Lung (tissue), 12 donors: ENCODE results near the gene CHIA. TPM values are rescaled to one million over a fixed set of nuclear protein-coding genes. Genes with fewer than 3 reads are reported as not detected.

ENCODE experiments used
- ATAC-seq: fragments of 200-7000 bp; cut with Tn5 transposase; one replicate; pipeline ENCODE4 v1.9.1; 2020; ENCODE audit warnings: moderate number of reproducible peaks; ENCODE audit not compliant: insufficient read depth, low FRiP score
- DNase-seq, 3 donors: peaks; one replicate each; pipeline ENCODE4 v3.0.0-alpha.2; 2013 to 2017
- H3K27ac ChIP-seq, 2 donors: one replicate each; pipeline ENCODE4 v1.5.1; 2013; ENCODE audit warnings: mild to moderate bottlenecking in 2 of 2, moderate library complexity in 2 of 2, control low read depth in 1 of 2, inconsistent platforms in 1 of 2, low read depth in 1 of 2, low read length in 1 of 2
- H3K27me3 ChIP-seq, 3 donors: one replicate each; pipeline ENCODE4 v1.5.1; 2013; ENCODE audit warnings: low read length in 2 of 3; ENCODE audit not compliant: control insufficient read depth in 3 of 3, insufficient read depth in 3 of 3
- H3K36me3 ChIP-seq, 4 donors: one replicate each; pipeline ENCODE4 v1.5.1; 2013; ENCODE audit warnings: low read length in 4 of 4, mild to moderate bottlenecking in 1 of 4, moderate library complexity in 1 of 4; ENCODE audit not compliant: control insufficient read depth in 4 of 4, insufficient read depth in 4 of 4
- H3K4me1 ChIP-seq, 5 donors: one replicate each; pipeline ENCODE4 v1.5.1; 2013; ENCODE audit warnings: low read length in 5 of 5, mild to moderate bottlenecking in 2 of 5, moderate library complexity in 1 of 5; ENCODE audit not compliant: control insufficient read depth in 5 of 5, insufficient read depth in 5 of 5
- H3K4me3 ChIP-seq: one replicate; pipeline ENCODE4 v1.5.1; 2013; ENCODE audit warnings: mild to moderate bottlenecking, control low read depth, moderate library complexity
- H3K9ac ChIP-seq, 2 donors: one replicate each; pipeline ENCODE4 v1.5.1; 2013; ENCODE audit warnings: low read length in 2 of 2, control low read depth in 1 of 2; ENCODE audit not compliant: insufficient read depth in 1 of 2
- H3K9me3 ChIP-seq, 4 donors: one replicate each; pipeline ENCODE4 v1.5.1; 2013; ENCODE audit warnings: low read length in 3 of 4, mild to moderate bottlenecking in 1 of 4, moderate library complexity in 1 of 4; ENCODE audit not compliant: control insufficient read depth in 4 of 4, insufficient read depth in 3 of 4
- WGBS, 2 donors: extraction: QIAGEN DNeasy Blood & Tissue Kit; methylation state at CpG; one replicate each; pipeline ENCODE4 v1.1.7; 2013; 5-methylcytosine and 5-hydroxymethylcytosine counted together
- polyA plus RNA-seq, 2 donors: library from polyadenylated mRNA; stranded (reverse); fragments of 200-250 nt; gene quantifications; one replicate each; pipeline ENCODE4 v1.2.1, GENCODE V29; 2013
- total RNA-seq, 2 donors: library from RNA; depleted of rRNA in 1 of 2; stranded (reverse); fragments of >200 nt in 1 of 2; gene quantifications; one replicate each; pipeline ENCODE4 v1.2.1, GENCODE V29; 2014 to 2021
- TF ChIP-seq, protein P1 (sequence below): IDR thresholded peaks from 2 replicates; pipeline ENCODE4 v1.5.1; 2012; ENCODE audit warnings: mild to moderate bottlenecking; ENCODE audit errors: control extremely low read depth, extremely low read depth
- donor health status: control.
- donor health status: control.
- donor health status: Bipolar disorder and iron deficiency.
- donor health status: healthy.
- donor health status: DM: yes; HTN: yes; CAD: no.

CHIA gene
- total and polyA plus RNA-seq, 4 donors, result 0.47 to 11.4 (median 2.4) TPM

DNA sequence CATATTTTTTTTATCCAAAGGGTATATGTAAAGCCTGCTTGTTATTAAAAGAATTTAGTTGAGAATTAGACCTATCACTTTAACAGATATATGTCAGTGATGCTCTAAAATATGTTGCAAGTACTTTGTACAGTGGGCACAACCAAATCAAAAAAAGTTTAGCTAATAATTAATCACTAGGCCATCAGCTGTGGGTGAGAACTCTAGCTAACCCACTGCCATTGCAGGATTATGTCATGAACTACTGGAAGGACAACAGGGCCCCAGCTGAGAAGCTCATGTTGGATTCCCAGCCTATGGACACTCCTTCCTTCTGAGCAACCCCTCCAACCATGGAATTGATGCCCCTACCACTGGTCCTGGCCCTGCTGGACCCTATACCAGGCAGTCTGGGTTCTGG lies 6.8 kb upstream of the CHIA start:
- ATAC-seq, result no peak
- H3K9me3 ChIP-seq, result no peaks in the 10 kb centered on the region
- TF ChIP-seq, protein P1, sequence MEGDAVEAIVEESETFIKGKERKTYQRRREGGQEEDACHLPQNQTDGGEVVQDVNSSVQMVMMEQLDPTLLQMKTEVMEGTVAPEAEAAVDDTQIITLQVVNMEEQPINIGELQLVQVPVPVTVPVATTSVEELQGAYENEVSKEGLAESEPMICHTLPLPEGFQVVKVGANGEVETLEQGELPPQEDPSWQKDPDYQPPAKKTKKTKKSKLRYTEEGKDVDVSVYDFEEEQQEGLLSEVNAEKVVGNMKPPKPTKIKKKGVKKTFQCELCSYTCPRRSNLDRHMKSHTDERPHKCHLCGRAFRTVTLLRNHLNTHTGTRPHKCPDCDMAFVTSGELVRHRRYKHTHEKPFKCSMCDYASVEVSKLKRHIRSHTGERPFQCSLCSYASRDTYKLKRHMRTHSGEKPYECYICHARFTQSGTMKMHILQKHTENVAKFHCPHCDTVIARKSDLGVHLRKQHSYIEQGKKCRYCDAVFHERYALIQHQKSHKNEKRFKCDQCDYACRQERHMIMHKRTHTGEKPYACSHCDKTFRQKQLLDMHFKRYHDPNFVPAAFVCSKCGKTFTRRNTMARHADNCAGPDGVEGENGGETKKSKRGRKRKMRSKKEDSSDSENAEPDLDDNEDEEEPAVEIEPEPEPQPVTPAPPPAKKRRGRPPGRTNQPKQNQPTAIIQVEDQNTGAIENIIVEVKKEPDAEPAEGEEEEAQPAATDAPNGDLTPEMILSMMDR, result no peak
- H3K4me3 ChIP-seq, result no peak overlapping the region
- peaks cover 0 to 4% (median 0%) of the 10 kb centered on the region in 5 donors for H3K4me1 ChIP-seq
- no peaks in the 10 kb centered on the region for H3K27me3 ChIP-seq
- no peak for DNase-seq
- H3K27ac ChIP-seq, result no peak overlapping the region
- no peak overlapping the region for H3K9ac ChIP-seq
- H3K36me3 ChIP-seq, result no peaks in the 10 kb centered on the region

DNA sequence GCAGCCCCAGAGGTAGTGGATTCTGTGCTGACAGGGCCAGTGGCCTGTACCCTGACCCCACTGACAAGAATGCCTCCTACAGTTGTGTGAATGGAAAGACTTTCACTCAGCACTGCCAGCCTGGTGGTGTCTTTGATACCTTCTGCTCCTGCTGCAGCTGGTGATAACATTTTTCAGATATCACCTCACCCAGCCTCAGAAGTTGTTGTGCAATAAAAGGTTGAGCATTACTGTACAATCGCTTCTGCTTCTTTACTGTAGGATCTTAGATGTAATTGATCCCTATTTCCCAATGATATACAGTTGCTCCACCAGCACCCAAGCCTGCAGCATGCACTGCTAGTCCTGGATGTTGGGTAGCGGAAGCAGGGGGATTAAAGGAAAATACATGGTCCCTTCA lies 4.8 kb upstream of the CHIA start:
- Histone ChIP-seq H3K27me3 (no peaks in the 10 kb centered on the region), H3K9ac (no peak overlapping the region), H3K4me3 (no peak overlapping the region), H3K9me3 (no peaks in the 10 kb centered on the region), H3K36me3 (no peaks in the 10 kb centered on the region), H3K4me1 (peaks cover 0 to 4% (median 0%) of the 10 kb centered on the region in 5 donors), H3K27ac (no peak overlapping the region)
- DNase-seq (no peak), ATAC-seq (no peak)
- TF ChIP-seq, protein P1, result no peak
- WGBS, 2 donors, result 68 to 79% methylated on average over 2 of the region's 2 CpGs

DNA sequence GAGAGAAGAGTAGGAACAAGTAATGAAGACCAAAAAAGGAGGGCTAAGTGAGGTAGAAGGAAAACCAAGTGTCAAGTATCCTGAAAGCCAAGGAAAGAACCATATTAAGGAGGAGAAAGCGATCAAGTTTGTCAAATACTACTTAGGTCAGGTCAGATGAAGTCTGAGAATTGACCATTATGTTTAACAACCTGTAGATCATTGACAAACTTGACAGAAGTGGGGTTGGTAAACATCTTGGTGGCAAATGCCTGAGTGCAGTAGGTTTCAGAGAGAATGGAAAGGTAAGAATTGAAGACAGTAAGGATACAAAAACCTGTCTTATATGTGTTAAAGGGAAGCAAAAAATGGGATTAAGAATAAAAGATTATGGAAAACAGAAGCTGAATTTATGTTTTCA lies 3.7 kb upstream of the CHIA start:
- H3K27ac ChIP-seq, result no peak overlapping the region
- no peak for ATAC-seq
- no peak overlapping the region for H3K4me3 ChIP-seq
- H3K9me3 ChIP-seq, result no peaks in the 10 kb centered on the region
- no peak overlapping the region for H3K9ac ChIP-seq
- TF ChIP-seq, protein P1, result no peak
- no peaks in the 10 kb centered on the region for H3K36me3 ChIP-seq
- peak in 1 of 3 donors; percentile 28 for DNase-seq
- 0 to 33% methylated on average over 1 of the region's 1 CpG for whole genome bisulfite sequencing, 2 donors
- H3K4me1 ChIP-seq, result peaks cover 0 to 2% (median 0%) of the 10 kb centered on the region in 5 donors
- H3K27me3 ChIP-seq, result no peaks in the 10 kb centered on the region

DNA sequence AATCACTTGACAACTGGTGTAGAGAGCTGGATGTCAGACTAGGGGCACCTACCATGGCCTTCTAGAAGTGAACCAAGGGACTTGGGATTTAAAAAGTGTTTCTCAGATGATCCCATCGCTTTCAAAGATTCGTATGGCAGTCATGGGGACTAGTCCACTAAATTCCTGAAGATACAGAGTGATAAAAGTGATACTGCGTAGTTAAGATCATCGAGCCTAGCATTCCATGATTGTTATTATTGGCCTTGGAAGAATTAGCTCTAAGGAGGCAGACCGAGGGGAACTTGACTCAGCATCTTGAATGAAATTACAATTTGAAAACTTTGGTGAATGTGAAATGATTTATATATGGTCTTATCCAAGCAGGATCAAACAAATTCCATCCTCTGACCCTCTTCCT lies 1.3 kb upstream of the CHIA start:
- Histone ChIP-seq H3K9me3 (no peaks in the 10 kb centered on the region), H3K9ac (no peak overlapping the region), H3K36me3 (no peaks in the 10 kb centered on the region), H3K4me3 (no peak overlapping the region), H3K4me1 (peaks cover 0 to 2% (median 0%) of the 10 kb centered on the region in 5 donors), H3K27me3 (no peaks in the 10 kb centered on the region), H3K27ac (no peak overlapping the region)
- TF ChIP-seq, protein P1, result no peak
- DNase-seq, result no peak
- WGBS, 2 donors, result 52 to 61% methylated on average over 5 of the region's 5 CpGs
- no peak for ATAC-seq
